ENCODE measurements around the gene HSP90AB1. TPM values are rescaled to one million over a fixed set of nuclear protein-coding genes. Genes with fewer than 3 reads are reported as not detected.

HSP90AB1 gene
- total and polyA plus RNA-seq, 11 donors, result 375 to 1,040 (median 857) TPM

GRCh38 chr6:44238687-44239350, 8.1 kb upstream of the HSP90AB1 start:
- H3K27me3 ChIP-seq, result no peaks in the 10 kb centered on the region
- TF ChIP-seq CTCF (IDR thresholded peaks at IDR 0.05) (no peak), POLR2A (IDR thresholded peaks at IDR 0.05) (no peak)
- peaks cover 0 to 9% (median 0%) of the 10 kb centered on the region in 9 donors for H3K36me3 ChIP-seq
- peak overlapping the region in 9 of 12 donors; percentile 91 to 99 (median 96) for H3K27ac ChIP-seq
- WGBS, 4 donors, result 76 to 81% (median 78%) methylated on average over 7 of the region's 7 CpGs
- H3K4me3 ChIP-seq, result no peak overlapping the region
- ATAC-seq (no peak), DNase-seq (no peak)
- H3K4me1 ChIP-seq, result peaks cover 3 to 43% (median 31%) of the 10 kb centered on the region in 12 donors
- no peaks in the 10 kb centered on the region for H3K9me3 ChIP-seq
- intact Hi-C loops (cut with DNase I), result loop anchor here in 8 of 10 donors (1.0 to 10.0 kb wide), 8 partner anchors 20 to 464 kb away; partner anchors contain the start of gene VEGFA (in 1 of the 8)

- H3K4me1 ChIP-seq, result peaks cover 0 to 15% (median 10%) of the 10 kb centered on the region in 12 donors
- TF ChIP-seq POLR2A (IDR thresholded peaks at IDR 0.05) (no peak), CTCF (IDR thresholded peaks at IDR 0.05) (no peak)
- intact Hi-C loops (cut with DNase I), result loop anchor here in 1 of 10 donors (10.0 kb wide), 2 partner anchors 469 to 609 kb away; partner anchors contain the start of genes MAD2L1BP and VEGFA
- no peak overlapping the region for H3K4me3 ChIP-seq
- H3K27ac ChIP-seq, result no peak overlapping the region
- WGBS, 4 donors, result 90 to 95% (median 93%) methylated on average over 7 of the region's 7 CpGs
- no peaks in the 10 kb centered on the region for H3K27me3 ChIP-seq
- DNase-seq (no peak), ATAC-seq (no peak)
- H3K9me3 ChIP-seq, result no peaks in the 10 kb centered on the region
- peaks cover 0 to 4% (median under 1%) of the 10 kb centered on the region in 9 donors for H3K36me3 ChIP-seq
Measured at GRCh38 chr6:44243345-44243744, 3.6 kb upstream of the HSP90AB1 start.

- no peaks in the 10 kb centered on the region for H3K9me3 ChIP-seq
- intact Hi-C loops (cut with DNase I), result loop anchor here in 1 of 10 donors (10.0 kb wide), 2 partner anchors 471 to 611 kb away; partner anchors contain the start of genes MAD2L1BP and VEGFA
- H3K36me3 ChIP-seq, result peaks cover 2 to 26% (median 22%) of the 10 kb centered on the region in 9 donors
- peaks cover 0 to 33% (median 28%) of the 10 kb centered on the region in 12 donors for H3K4me1 ChIP-seq
- no peak for DNase-seq
- no peaks in the 10 kb centered on the region for H3K27me3 ChIP-seq
- no peak for ATAC-seq
- TF ChIP-seq POLR2A (IDR thresholded peaks at IDR 0.05) (no peak), CTCF (IDR thresholded peaks at IDR 0.05) (no peak)
- H3K27ac ChIP-seq, result peak overlapping the region; percentile 90 to 100 (median 98)
- 67 to 72% (median 69%) methylated on average over 11 to 12 of the region's 12 CpGs for WGBS, 4 donors
- H3K4me3 ChIP-seq, result peak overlapping the region in 10 of 12 donors; percentile 69 to 98 (median 78)
Measured at GRCh38 chr6:44245391-44245911, 1.4 kb upstream of the HSP90AB1 start.

All from heart left ventricle (tissue), 16 donors.